Measurements from ENCODE around the gene PALM2AKAP2.

Gene PALM2AKAP2

GRCh38 chr9:109779711-109780452 is at the start of gene PALM2AKAP2:
TSS of gene PALM2AKAP2 (plus strand) at chr9:109780198. CDS start at chr9:109780489, 291 bp downstream.
- DNase-seq (ENCODE audit: low read depth): no peak

DNA sequence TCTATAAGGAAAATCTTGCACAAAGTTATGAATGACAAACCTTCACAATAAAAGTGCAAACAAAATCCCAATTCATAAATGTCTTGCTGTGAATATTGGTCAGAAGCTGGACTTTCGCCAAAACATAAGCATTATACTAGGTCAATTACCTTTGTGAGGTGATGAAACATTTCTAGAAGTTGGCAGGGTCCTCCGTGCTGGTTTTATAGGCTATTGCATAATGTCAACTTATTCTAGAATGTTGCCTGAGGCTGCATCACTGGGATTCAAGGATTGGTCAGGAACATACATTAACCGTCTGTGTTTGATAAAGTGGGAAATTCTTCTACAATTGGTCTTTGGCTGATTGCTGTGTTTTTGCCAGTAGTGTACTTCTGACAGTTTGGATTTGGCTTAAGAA is 49.8 kb upstream of the PALM2AKAP2 start:
- DNase-seq (ENCODE audit: low read depth): no peak

- DNase-seq (ENCODE audit: low read depth): no peak
These were observed 46.3 kb upstream of the PALM2AKAP2 start for GRCh38 chr9:109733690-109734089.

GRCh38 chr9:109734814-109735213 is 45.2 kb upstream of the PALM2AKAP2 start:
- no peak for DNase-seq (ENCODE audit: low read depth)

GRCh38 chr9:109735801-109736200 is 44.2 kb upstream of the PALM2AKAP2 start:
- no peak for DNase-seq (ENCODE audit: low read depth)

DNA sequence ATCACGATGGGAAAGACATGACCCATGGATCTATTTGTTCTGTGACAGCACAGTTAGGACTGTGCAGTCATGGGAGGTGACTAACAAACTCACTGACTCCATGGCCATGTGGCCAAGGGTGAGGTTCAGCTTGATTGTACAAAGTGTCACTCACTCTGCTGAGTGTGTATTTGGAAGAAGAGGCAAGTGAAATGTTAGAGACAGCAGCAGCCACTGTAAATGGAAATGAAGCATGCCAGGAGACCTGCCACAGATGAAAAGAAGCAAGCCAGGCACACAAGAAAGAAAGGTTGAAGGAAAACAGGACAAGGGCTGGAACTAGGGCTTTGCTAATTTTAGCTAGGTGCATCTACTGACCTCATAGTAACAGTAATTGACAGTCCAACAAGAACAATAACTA is 42.7 kb upstream of the PALM2AKAP2 start:
- no peak for DNase-seq (ENCODE audit: low read depth)

GRCh38 chr9:109739760-109740159 is 40.2 kb upstream of the PALM2AKAP2 start:
- no peak for DNase-seq (ENCODE audit: low read depth)

GRCh38 chr9:109742776-109743348 is 37.1 kb upstream of the PALM2AKAP2 start:
- no peak for DNase-seq (ENCODE audit: low read depth)

- no peak for DNase-seq (ENCODE audit: low read depth)
These were observed 36.3 kb upstream of the PALM2AKAP2 start for GRCh38 chr9:109743696-109744095.

GRCh38 chr9:109745335-109746283 is 34.4 kb upstream of the PALM2AKAP2 start:
- DNase-seq (ENCODE audit: low read depth): no peak

DNA sequence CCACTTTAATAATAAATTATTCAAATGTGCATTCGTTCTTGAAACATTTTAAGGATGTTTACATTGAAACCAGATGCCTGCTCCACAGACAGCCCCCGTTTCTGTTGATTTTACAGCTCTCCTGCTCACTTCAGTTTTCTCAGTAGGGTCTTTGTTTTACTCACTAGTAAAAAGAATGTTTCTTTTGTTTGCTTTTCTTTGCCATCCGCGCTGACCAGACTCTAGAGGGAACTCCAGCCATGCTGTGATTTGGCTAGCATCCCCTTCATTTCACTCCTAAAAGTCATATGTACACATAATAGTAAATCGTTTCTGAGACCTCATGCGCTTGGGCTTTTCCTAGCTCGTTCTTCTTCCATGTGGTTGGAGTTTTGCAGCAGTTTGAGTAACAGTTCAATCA is 28.7 kb upstream of the PALM2AKAP2 start:
- no peak for DNase-seq (ENCODE audit: low read depth)

GRCh38 chr9:109753308-109753707 is 26.7 kb upstream of the PALM2AKAP2 start:
- DNase-seq (ENCODE audit: low read depth): no peak

- no peak for DNase-seq (ENCODE audit: low read depth)
These were observed 25.0 kb upstream of the PALM2AKAP2 start for GRCh38 chr9:109755040-109755439.

GRCh38 chr9:109759589-109759988 is 20.4 kb upstream of the PALM2AKAP2 start:
- no peak for DNase-seq (ENCODE audit: low read depth)

- no peak for DNase-seq (ENCODE audit: low read depth)
These were observed 14.7 kb upstream of the PALM2AKAP2 start for GRCh38 chr9:109765278-109765677.

DNA sequence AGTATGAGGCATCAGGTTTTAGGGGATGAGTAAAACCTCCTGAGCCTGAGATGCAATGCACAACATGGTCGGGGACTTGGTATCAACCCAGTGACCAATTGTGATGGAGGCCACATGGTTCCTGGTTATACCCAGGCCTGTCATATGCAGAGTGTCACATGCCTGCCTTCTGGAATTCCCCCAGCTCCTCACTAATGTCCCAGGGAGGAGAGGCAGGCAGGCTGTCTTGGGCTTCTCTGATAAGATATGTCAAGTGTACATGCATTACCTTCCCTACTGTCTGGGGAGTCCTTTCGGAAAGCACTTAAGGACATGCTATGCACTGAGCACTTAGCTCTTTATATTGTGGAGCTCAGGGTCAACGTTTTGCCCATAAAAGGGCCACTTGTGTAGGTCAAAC is 14.2 kb upstream of the PALM2AKAP2 start:
- no peak for DNase-seq (ENCODE audit: low read depth)

DNA sequence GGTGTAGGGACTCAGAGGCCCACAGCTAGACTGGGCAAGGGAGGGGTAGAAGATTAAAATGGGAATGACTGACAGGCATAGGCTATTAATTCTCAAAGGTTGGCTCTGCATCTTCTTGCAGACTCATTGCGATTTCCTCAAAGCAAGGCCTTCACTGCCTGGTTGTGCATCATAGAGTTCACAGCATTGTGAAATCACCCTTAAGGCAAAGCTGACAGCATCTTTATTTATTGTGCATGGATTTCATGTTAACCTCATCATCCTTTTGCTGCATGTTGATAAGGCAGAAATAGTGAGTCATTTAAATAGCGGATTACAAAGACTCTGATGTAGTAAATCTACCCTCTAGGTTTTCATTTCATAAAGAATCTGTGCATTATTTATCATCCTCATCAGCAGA is 13.6 kb upstream of the PALM2AKAP2 start:
- DNase-seq (ENCODE audit: low read depth): no peak

- DNase-seq (ENCODE audit: low read depth): no peak
These were observed 12.6 kb upstream of the PALM2AKAP2 start for GRCh38 chr9:109767404-109767803.

- DNase-seq (ENCODE audit: low read depth): no peak
These were observed 12.2 kb upstream of the PALM2AKAP2 start for GRCh38 chr9:109767814-109768213.

- DNase-seq (ENCODE audit: low read depth): no peak
These were observed 10.7 kb upstream of the PALM2AKAP2 start for GRCh38 chr9:109769250-109769649.

GRCh38 chr9:109770101-109770500 is 9.9 kb upstream of the PALM2AKAP2 start:
- no peak for DNase-seq (ENCODE audit: low read depth)

- no peak for DNase-seq (ENCODE audit: low read depth)
These were observed 8.9 kb upstream of the PALM2AKAP2 start for GRCh38 chr9:109771087-109771486.

All from stimulated activated CD8-positive, alpha-beta memory T cell treated with anti-CD3 and anti-CD28 coated beads, Interleukin-15, amount 100 ng/mL, for 1 hour (primary cell).